Spleen (tissue), 7 donors: ENCODE results near the gene PDE4B.

ENCODE experiments used
- POLR2A ChIP-seq, 3 donors: fragments of 450-650 bp; IDR thresholded peaks; one replicate each; pipeline ENCODE4 v1.5.1; 2017; ENCODE audit warnings: antibody characterized with exemption in 3 of 3, mild to moderate bottlenecking in 1 of 3
- POLR2AphosphoS5 ChIP-seq, 3 donors: sonication (generic); formaldehyde crosslinking; IDR thresholded peaks; one replicate each; pipeline ENCODE4 v1.5.1; 2017; ENCODE audit warnings: antibody characterized with exemption in 3 of 3
- TF ChIP-seq, protein P1 (sequence below), 11 experiments: fragments of 200-600 bp in 7 of 11; fragments of 450-650 bp in 4 of 11; sonication (generic) in 4 of 11; IDR thresholded peaks in 8 of 11; conservative IDR thresholded peaks in 3 of 11; 1 replicate in 7 of 11; 2 replicates in 4 of 11; pipeline versions ENCODE4 v1.4.0 to v1.8.0; 2016 to 2021; ENCODE audit warnings: antibody characterized with exemption in 11 of 11, inconsistent platforms in 4 of 11, mild to moderate bottlenecking in 1 of 11
- donor health status: DM: no; HTN: no; CAD: no; lungs with moderate emphysema.
- donor health status: DM: no; HTN: no; CAD: no.
- donor health status: DM: no; HTN: no; CAD: no.

DNA sequence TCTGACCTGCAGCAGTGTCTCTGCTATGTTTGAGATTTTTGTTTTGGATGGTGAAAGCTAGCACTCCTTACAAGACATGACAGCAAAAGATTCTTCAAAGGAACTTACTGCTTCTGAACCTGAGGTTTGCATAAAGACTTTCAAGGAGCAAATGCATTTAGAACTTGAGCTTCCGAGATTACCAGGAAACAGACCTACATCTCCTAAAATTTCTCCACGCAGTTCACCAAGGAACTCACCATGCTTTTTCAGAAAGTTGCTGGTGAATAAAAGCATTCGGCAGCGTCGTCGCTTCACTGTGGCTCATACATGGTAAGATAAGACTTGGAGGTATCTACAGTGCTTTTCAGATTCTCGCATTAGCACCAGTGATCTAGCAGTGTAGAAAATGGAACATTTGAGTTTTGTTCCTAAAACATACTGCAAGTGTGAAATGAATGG is 200.2 kb downstream of the PDE4B start:
- TF ChIP-seq POLR2AphosphoS5 (IDR thresholded peaks at IDR 0.05) (no peak), POLR2A (IDR thresholded peaks at IDR 0.05) (no peak)
- TF ChIP-seq, protein P1, sequence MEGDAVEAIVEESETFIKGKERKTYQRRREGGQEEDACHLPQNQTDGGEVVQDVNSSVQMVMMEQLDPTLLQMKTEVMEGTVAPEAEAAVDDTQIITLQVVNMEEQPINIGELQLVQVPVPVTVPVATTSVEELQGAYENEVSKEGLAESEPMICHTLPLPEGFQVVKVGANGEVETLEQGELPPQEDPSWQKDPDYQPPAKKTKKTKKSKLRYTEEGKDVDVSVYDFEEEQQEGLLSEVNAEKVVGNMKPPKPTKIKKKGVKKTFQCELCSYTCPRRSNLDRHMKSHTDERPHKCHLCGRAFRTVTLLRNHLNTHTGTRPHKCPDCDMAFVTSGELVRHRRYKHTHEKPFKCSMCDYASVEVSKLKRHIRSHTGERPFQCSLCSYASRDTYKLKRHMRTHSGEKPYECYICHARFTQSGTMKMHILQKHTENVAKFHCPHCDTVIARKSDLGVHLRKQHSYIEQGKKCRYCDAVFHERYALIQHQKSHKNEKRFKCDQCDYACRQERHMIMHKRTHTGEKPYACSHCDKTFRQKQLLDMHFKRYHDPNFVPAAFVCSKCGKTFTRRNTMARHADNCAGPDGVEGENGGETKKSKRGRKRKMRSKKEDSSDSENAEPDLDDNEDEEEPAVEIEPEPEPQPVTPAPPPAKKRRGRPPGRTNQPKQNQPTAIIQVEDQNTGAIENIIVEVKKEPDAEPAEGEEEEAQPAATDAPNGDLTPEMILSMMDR (IDR thresholded peaks at IDR 0.05 in 8 of 11, conservative IDR thresholded peaks at IDR 0.05 in 3 of 11) = no peak
